Measurements from ENCODE around the gene HBG2. TPM values are rescaled to one million over a fixed set of nuclear protein-coding genes. Genes with fewer than 3 reads are reported as not detected.

Gene HBG2
- total RNA-seq, 4 donors from 2014 or later: not detected

GRCh38 chr11:5242933-5243815 is 11.4 kb downstream of the HBG2 start:
- no peaks in the 10 kb centered on the region for H3K36me3 ChIP-seq
- H3K27ac ChIP-seq: no peak overlapping the region
- intact Hi-C loops (cut with DNase I; ENCODE audit: low total_unique reads): no loop called here
- ATAC-seq (no peak), DNase-seq (no peak)
- no peaks in the 10 kb centered on the region for H3K4me1 ChIP-seq
- in situ Hi-C loops (cut with MboI; ENCODE audit: low sequenced_read_pairs in 4 of 4): no loop called here
- H3K9me3 ChIP-seq: no peaks in the 10 kb centered on the region
- H3K27me3 ChIP-seq: no peaks in the 10 kb centered on the region
- no peak overlapping the region for H3K4me3 ChIP-seq
- TF ChIP-seq CTCF (IDR thresholded peaks at IDR 0.05 in 4 of 5, conservative IDR thresholded peaks at IDR 0.05 in 1 of 5) (no peak), POLR2A (IDR thresholded peaks at IDR 0.05) (no peak)

- DNase-seq (no peak), ATAC-seq (no peak)
- H3K36me3 ChIP-seq: no peaks in the 10 kb centered on the region
- no peak overlapping the region for H3K4me3 ChIP-seq
- H3K4me1 ChIP-seq: no peaks in the 10 kb centered on the region
- H3K9me3 ChIP-seq: no peaks in the 10 kb centered on the region
- no peak overlapping the region for H3K27ac ChIP-seq
- H3K27me3 ChIP-seq: no peaks in the 10 kb centered on the region
- in situ Hi-C loops (cut with MboI; ENCODE audit: low sequenced_read_pairs in 4 of 4) (no loop called here), intact Hi-C loops (cut with DNase I; ENCODE audit: low total_unique reads) (no loop called here)
- TF ChIP-seq CTCF (IDR thresholded peaks at IDR 0.05 in 4 of 5, conservative IDR thresholded peaks at IDR 0.05 in 1 of 5) (no peak), POLR2A (IDR thresholded peaks at IDR 0.05) (no peak)
Observed at GRCh38 chr11:5242208-5242607, 12.4 kb downstream of the HBG2 start.

GRCh38 chr11:5241458-5241857 is 13.1 kb downstream of the HBG2 start:
- Histone ChIP-seq H3K36me3 (no peaks in the 10 kb centered on the region), H3K9me3 (no peaks in the 10 kb centered on the region), H3K27ac (no peak overlapping the region), H3K4me3 (no peak overlapping the region), H3K4me1 (no peaks in the 10 kb centered on the region), H3K27me3 (no peaks in the 10 kb centered on the region)
- DNase-seq: no peak
- intact Hi-C loops (cut with DNase I; ENCODE audit: low total_unique reads): no loop called here
- in situ Hi-C loops (cut with MboI; ENCODE audit: low sequenced_read_pairs in 4 of 4): no loop called here
- TF ChIP-seq CTCF (IDR thresholded peaks at IDR 0.05 in 4 of 5, conservative IDR thresholded peaks at IDR 0.05 in 1 of 5) (no peak), POLR2A (IDR thresholded peaks at IDR 0.05) (no peak)
- ATAC-seq: no peak

- TF ChIP-seq CTCF (IDR thresholded peaks at IDR 0.05 in 4 of 5, conservative IDR thresholded peaks at IDR 0.05 in 1 of 5): no peak
- no peak for TF ChIP-seq POLR2A (IDR thresholded peaks at IDR 0.05)
- ATAC-seq (no peak), DNase-seq (no peak)
- intact Hi-C loops (cut with DNase I; ENCODE audit: low total_unique reads): no loop called here
- no peaks in the 10 kb centered on the region for H3K36me3 ChIP-seq
- H3K27me3 ChIP-seq: no peaks in the 10 kb centered on the region
- in situ Hi-C loops (cut with MboI; ENCODE audit: low sequenced_read_pairs in 4 of 4): no loop called here
- no peaks in the 10 kb centered on the region for H3K4me1 ChIP-seq
- H3K9me3 ChIP-seq: no peaks in the 10 kb centered on the region
- no peak overlapping the region for H3K27ac ChIP-seq
- H3K4me3 ChIP-seq: no peak overlapping the region
Observed at GRCh38 chr11:5240458-5240857, 14.1 kb downstream of the HBG2 start.
